ENCODE data around the gene TSPAN32.
"Not testable (repeated sequence)": the region's sequence is repeated elsewhere in the genome, so short reads cannot be mapped to it uniquely, and the experiment has no call there.

Gene TSPAN32

DNA sequence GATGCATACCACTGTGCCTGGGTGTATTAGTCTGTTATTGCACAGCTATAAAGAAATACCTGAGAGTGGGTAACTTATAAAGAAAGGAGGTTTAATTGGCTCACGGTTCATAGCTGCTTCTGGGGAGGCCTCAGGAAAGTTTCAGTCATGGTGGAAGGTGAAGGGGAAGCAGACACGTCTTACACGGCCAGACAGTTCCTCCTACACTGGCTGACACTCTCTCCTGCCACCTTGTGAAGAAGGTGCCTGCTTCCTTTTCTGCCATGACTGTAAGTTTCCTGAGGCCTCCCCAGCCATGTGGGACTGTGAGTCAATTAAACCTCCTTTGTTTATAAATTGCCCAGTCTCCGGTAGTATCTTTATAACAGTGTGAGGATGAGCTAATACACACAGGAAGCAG lies 41.7 kb downstream of the TSPAN32 start:
- DNase-seq = no peak

GRCh38 chr11:2345050-2345449 lies 43.2 kb downstream of the TSPAN32 start:
- no peak for DNase-seq

DNA sequence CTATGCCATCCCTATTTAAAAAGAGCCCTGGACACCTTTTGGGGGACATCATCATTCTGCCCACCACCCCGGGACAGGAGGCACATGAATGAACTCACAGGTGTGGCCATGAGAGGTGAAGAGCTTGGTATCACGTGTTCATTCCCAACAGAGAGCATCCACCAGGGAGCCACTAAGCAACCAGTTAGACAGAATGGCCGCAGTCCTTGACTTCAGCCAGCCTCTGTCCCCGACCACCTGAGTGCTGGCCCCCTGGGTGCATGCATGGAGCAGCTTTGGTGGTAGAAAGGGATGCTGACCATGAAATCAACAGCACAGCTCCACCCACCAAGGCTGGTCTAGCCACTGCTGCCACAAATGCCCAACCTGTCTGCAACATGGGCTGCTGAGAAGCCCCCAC lies 44.2 kb downstream of the TSPAN32 start:
- DNase-seq = no peak

DNA sequence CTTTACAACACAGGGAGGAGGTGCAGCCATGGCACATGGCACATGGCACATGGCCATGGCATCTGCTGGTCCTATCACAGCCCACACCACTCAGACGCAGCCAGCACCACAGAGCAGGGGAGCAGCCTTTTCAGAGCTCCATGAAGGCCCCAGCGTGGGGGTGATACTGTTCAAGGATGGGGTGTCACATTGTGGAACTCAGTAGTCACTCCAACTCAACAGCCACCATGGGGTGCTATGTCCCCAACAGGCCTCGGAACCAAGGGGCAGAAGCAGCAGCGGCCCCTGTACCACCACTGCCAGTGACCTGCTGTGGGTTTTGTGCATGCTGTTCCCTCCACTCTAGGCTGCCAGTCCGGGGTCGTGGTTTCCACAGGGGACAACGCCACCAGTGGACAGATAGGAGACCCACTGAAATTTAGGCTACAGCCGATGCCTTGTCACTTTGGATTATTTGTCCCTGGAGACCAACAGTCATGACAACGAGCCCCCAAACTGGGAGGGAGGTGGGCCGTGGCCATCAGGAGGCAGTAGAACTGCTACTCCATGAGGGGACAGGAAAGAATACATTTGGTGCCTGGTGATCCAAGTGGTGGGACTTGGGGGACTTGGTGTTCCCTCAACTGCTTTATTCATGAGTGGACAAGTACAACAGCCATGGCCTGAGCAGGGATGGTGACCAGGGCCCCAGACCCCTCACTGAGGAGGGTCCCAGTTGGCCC lies 44.9 kb downstream of the TSPAN32 start:
- DNase-seq = no peak

DNA sequence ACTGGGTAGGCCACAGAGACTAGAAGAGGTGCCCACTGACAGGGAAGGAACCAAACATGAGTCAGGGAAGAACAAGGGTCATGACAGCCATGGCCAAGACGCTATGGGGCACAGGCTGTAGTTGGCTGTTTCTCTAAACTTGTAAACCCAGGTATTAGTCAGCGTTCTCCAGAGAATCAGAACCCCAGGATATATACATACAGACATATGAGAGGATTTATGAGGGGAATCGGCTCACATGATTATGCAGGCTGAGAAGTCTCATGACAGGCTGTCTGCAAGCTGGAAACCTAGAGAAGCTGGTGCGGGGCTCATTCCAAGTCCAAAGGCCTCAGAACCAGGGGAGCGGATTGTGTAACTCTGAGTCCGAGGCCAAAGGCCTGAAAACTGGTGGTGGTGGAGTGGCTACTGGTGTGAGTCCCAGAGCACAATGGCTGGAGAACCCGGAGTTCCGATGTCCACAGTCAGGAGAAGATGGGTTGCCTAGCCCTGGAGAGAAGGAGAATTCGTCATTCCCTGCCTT lies 45.6 kb downstream of the TSPAN32 start:
- DNase-seq = no peak

DNA sequence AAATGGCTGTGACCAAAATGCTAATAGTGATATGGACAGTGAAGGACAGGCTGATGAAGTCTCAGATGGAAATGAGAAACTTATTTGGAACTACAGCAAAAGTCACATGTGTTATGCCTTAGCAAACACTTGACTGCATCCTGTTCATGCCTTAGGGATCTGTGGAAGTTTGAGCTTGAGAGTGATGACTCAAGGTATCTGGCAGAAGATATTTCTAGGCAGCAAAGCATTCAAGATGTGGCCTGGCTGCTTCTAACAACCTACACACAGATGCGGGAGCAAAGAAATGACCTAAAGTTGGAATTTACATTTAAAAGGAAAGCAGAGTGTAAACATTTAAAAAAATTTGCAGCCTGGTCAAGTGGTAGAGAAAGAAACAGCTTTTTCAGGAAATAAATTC lies 47.2 kb downstream of the TSPAN32 start:
- DNase-seq = no peak

GRCh38 chr11:2351701-2352100 lies 49.9 kb downstream of the TSPAN32 start:
- no peak for DNase-seq

GRCh38 chr11:2352420-2352819 lies 50.6 kb downstream of the TSPAN32 start:
- no peak for DNase-seq

DNA sequence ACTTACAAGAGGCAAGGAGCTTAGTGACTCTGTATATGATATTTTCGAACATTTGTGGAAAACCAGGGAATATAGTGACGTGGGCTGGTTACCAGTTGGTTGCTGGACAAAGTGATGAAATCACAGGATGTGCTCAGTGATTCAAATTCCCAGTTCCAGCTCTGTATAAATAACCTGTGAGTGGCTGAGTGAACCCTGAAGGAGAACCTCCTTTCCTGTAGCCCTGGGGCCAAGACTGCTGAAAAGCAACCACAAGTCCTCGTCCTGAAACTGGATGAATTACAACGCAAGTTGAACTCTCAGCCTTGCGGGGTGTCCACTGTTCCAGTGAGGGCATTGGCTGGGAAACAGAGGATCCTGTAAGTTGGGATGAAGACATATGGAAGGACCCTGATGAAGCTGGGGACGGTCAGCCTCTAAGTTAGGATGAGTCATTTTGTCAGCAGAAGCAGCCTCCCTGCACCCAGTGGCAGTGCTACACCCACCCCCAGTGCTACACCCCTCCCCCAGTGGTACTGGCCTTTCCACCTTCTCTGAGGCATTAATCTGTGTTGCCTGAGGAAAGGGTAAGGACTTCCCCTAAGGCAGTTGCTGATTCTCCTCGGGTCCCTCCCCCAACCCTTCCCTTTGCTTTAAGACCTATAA lies 53.3 kb downstream of the TSPAN32 start:
- DNase-seq = no peak

DNA sequence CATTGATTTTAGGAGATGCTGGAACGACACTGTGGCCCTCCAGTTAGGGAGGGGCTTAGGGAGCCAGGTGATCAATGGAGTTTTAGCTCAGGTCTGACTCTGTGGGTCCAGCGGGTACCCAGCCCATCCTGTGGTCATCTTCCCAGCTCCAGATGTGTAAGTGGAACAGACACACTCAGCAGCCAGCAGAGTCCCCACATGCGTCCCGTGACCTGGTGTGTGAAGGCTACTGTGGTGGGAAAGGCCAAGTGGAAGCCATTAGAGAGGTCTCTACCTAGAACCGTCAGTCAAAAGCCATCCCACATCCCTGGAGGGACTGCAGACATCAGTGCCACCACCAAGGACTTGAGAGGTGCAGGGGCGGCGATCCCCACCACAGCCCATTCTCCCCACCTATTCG lies 55.4 kb downstream of the TSPAN32 start:
- no peak for DNase-seq

- not testable (repeated sequence) for DNase-seq
Observed at GRCh38 chr11:2357651-2358050, 55.8 kb downstream of the TSPAN32 start.

- DNase-seq = no peak
Observed at GRCh38 chr11:2358754-2359442, 57.1 kb downstream of the TSPAN32 start.

DNA sequence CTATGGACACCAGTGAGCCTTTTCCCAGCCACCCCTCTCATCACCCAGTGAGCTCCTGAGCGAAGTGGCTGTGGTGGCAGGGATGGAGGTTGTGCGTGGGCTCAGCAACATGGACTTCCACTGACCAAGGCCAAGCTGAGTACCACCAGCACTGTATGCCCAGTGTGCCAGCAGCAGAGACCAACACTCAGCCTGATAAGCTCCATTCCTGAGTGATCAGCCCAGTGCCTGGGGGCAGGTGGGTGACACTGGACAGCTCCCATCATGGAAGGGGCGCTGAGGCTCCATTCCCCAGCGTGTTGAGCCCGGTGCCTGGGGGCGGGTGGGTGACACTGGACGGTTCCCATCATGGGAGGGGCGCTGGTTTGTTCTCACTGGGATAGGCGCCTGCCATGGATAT lies 57.7 kb downstream of the TSPAN32 start:
- no peak for DNase-seq

DNA sequence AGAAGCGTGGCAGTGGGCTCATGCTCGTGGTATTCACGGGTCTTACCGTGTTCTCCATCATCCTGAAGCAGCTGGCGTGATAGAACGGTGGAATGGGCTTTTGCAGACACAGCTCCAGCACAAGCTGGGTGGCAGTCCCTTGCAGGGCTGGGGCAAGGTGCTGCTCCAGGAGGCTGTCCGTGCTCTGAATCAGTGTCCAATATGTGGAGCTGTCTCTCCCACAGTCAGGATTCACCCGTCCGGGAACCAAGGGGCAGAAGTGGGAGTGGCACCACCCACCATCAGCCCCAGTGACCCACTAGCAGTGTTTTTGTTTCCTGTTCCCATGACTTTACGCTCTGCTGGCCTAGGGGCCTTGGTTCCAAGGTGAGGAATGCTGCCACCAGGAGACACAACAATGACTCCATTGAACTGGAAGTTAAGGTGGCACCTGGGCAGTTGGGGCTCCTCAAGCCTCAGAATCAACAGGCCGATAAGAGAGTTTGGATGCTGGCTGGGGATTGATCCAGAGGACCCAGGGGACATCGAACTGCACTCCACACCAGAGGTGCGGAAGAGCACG lies 58.3 kb downstream of the TSPAN32 start:
- no peak for DNase-seq

DNA sequence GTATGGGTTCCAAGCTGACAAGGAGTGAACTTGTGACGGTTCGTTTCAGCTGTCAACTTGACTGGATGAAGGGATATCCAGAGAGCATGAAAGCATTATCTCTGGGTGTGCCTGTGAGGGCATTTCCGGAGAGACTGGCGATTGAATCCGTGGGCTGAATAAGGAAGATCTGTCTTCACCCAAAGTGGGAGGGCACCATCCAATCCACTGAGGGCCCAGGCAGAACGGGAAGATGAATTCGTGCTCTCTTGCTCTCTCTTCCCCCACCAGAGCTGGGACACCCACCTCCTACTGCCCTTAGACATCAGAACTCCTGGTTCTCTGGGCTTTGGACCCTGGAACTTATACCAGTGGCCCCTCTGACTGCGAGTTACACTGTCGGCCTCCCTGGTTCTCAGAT lies 59.8 kb downstream of the TSPAN32 start:
- DNase-seq = no peak

DNA sequence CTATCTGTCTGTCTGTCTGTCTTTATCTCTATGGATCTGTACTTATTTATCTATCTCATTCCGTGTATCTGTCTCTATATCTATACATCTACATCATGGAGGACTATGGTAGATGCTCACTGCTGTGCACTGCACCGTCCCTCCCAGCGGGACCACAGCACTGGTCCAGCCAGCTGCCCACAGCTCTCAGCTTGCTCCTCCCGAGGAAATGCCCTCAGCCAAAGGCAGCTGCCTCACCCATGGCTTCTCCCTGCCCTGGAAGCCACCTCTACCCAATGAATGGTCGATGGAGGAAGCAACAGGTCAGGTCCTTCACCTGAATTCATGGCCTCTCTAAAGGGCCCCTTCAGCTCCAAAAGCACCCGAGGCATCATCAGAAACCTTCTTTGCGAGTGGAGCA lies 60.6 kb downstream of the TSPAN32 start:
- no peak for DNase-seq

- DNase-seq = no peak
Observed at GRCh38 chr11:2363130-2363529, 61.3 kb downstream of the TSPAN32 start.

DNA sequence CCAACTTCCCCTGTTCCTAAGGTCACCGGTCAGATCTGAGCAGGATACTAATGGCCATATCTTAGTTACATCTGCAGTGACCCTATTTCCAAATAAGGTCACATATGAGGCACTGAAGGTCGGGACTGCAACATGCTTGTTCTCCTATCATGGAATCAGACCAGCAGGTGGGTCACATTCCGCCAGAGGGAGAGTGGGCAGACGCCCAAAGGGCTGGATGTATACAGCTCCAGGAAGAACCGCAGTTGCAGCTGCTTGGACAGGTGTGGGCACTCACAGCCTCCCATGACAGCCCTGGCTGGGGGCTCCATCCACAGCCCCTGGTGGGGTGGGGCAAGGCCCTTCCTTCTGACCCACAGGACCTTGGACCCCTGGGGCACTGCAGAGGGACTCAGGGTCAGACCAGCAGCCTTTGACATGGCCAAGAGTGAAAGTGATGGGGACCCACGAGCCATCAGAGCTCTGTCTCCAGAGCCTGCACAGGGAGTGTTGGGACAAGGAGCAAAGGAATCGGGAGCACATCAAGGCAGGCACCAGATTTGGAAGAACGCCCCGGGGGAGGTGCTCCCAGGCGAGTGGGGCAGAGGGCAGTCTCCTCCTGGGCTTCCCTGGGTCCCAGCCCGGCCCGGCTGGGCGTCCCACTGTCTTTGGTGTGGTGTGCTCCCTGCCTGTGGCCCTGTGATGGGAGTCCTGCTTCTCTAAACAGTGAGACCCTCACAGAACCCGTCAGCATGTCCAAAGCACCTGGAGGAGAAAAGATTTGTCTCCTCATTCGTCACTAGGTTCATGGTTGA lies 62.0 kb downstream of the TSPAN32 start:
- no peak for DNase-seq

DNA sequence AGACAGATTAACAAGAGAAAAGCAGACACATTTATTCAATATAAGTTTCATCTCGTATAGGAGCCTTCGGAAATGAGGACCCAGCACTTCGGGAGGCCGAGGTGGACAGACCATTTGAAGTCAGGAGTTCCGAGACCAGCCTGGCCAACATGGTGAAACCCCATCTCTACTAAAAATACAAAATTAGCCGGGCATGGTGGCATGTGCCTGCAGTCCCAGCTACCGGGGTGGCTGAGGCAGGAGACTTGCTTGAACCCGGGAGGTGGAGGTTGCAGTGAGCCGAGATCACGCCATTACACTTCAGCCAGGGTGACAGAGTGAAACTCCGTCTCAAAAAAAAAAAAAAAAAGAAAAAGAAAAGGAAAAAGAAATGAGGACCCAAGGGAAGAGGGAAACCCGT lies 62.6 kb downstream of the TSPAN32 start:
- DNase-seq = not testable (repeated sequence)

GRCh38 chr11:2365571-2366210 lies 63.9 kb downstream of the TSPAN32 start:
- DNase-seq = no peak

- no peak for DNase-seq
Observed at GRCh38 chr11:2366276-2366675, 64.5 kb downstream of the TSPAN32 start.

DNA sequence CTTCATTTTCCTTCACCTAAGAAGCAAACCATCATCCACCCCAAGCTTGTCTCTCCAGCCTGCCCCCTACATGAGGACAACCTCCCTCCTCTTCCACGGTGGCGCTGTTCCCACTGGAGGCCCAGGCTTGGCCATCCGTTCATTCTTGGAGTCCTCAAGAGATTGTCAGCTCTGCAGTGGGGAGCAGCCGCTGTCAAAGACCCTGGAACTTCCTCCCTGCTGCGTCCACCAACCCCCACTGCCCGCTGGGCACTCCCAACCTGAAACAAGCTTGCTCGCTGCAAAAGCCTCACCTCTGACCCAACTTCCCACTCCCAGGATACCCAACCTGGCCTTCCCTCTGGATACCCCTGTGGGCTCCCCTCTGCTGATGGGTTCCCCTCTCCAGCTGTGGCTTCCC lies 64.9 kb downstream of the TSPAN32 start:
- no peak for DNase-seq

All from right kidney (tissue), 1 donor.